ENCODE measurements around the gene CST11. TPM values are rescaled to one million over a fixed set of nuclear protein-coding genes. Genes with fewer than 3 reads are reported as not detected.
"Not testable (repeated sequence)": the region's sequence is repeated elsewhere in the genome, so short reads cannot be mapped to it uniquely, and the experiment has no call there.

CST11 gene
- total RNA-seq, 1 experiment from 2014 or later: not detected

GRCh38 chr20:23476015-23476754, 23.5 kb upstream of the CST11 start:
- no peak for DNase-seq (ENCODE audit: unreplicated experiment)
- Mint-ChIP-seq H3K4me3 (ENCODE audit: unreplicated experiment) (no peak overlapping the region), H3K27me3 (ENCODE audit: insufficient read depth, unreplicated experiment) (no peaks in the 10 kb centered on the region), H3K27ac (ENCODE audit: low read depth, unreplicated experiment) (no peak overlapping the region), H3K9me3 (ENCODE audit: unreplicated experiment) (no peaks in the 10 kb centered on the region), H3K36me3 (ENCODE audit: insufficient read depth, unreplicated experiment) (no peaks in the 10 kb centered on the region), H3K4me1 (ENCODE audit: insufficient read depth, unreplicated experiment) (no peaks in the 10 kb centered on the region)
- ChIA-PET CTCF (interaction anchor here (0.7 kb wide), 1 partner anchor 29 kb away, joined by 3 read pairs; no protein-coding TSS in a partner anchor), POLR2A (no interaction called here)
- intact Hi-C loops (cut with micrococcal nuclease): no loop called here
- no TSS peak for BruUV-seq (replicated peaks)
- no peak for TF ChIP-seq CTCF (IDR thresholded peaks at IDR 0.05; ENCODE audit: unreplicated experiment)

GRCh38 chr20:23475395-23475794, 22.7 kb upstream of the CST11 start:
- CTCF ChIA-PET: interaction anchor here (0.7 kb wide), 1 partner anchor 29 kb away, joined by 3 read pairs; no protein-coding TSS in a partner anchor
- no peak overlapping the region for H3K4me3 Mint-ChIP-seq (ENCODE audit: unreplicated experiment)
- no peak for DNase-seq (ENCODE audit: unreplicated experiment)
- intact Hi-C loops (cut with micrococcal nuclease): no loop called here
- H3K36me3 Mint-ChIP-seq (ENCODE audit: insufficient read depth, unreplicated experiment): no peaks in the 10 kb centered on the region
- BruUV-seq (replicated peaks): no TSS peak
- no peak overlapping the region for H3K27ac Mint-ChIP-seq (ENCODE audit: low read depth, unreplicated experiment)
- H3K9me3 Mint-ChIP-seq (ENCODE audit: unreplicated experiment): no peaks in the 10 kb centered on the region
- H3K27me3 Mint-ChIP-seq (ENCODE audit: insufficient read depth, unreplicated experiment): no peaks in the 10 kb centered on the region
- no peaks in the 10 kb centered on the region for H3K4me1 Mint-ChIP-seq (ENCODE audit: insufficient read depth, unreplicated experiment)
- no peak for TF ChIP-seq CTCF (IDR thresholded peaks at IDR 0.05; ENCODE audit: unreplicated experiment)
- POLR2A ChIA-PET: no interaction called here

- intact Hi-C loops (cut with micrococcal nuclease); H3K36me3 Mint-ChIP-seq (ENCODE audit: insufficient read depth, unreplicated experiment); DNase-seq (ENCODE audit: unreplicated experiment); H3K4me3 Mint-ChIP-seq (ENCODE audit: unreplicated experiment); POLR2A ChIA-PET; H3K9me3 Mint-ChIP-seq (ENCODE audit: unreplicated experiment); H3K27ac Mint-ChIP-seq (ENCODE audit: low read depth, unreplicated experiment); H3K4me1 Mint-ChIP-seq (ENCODE audit: insufficient read depth, unreplicated experiment); H3K27me3 Mint-ChIP-seq (ENCODE audit: insufficient read depth, unreplicated experiment); BruUV-seq (replicated peaks): not testable (repeated sequence)
- CTCF ChIA-PET: interaction anchor here (1.2 to 3.0 kb wide), 2 partner anchors 31 to 154 kb away, joined by 3 to 10 read pairs; no protein-coding TSS in a partner anchor
Measured at GRCh38 chr20:23473293-23473692, 20.6 kb upstream of the CST11 start.

GRCh38 chr20:23472306-23472705, 19.6 kb upstream of the CST11 start:
- POLR2A ChIA-PET; H3K4me1 Mint-ChIP-seq (ENCODE audit: insufficient read depth, unreplicated experiment); H3K27ac Mint-ChIP-seq (ENCODE audit: low read depth, unreplicated experiment); H3K9me3 Mint-ChIP-seq (ENCODE audit: unreplicated experiment); BruUV-seq (replicated peaks); intact Hi-C loops (cut with micrococcal nuclease); H3K4me3 Mint-ChIP-seq (ENCODE audit: unreplicated experiment); H3K36me3 Mint-ChIP-seq (ENCODE audit: insufficient read depth, unreplicated experiment); H3K27me3 Mint-ChIP-seq (ENCODE audit: insufficient read depth, unreplicated experiment); DNase-seq (ENCODE audit: unreplicated experiment): not testable (repeated sequence)
- CTCF ChIA-PET: interaction anchor here (1.2 to 3.0 kb wide), 2 partner anchors 30 to 155 kb away, joined by 3 to 10 read pairs; no protein-coding TSS in a partner anchor

GRCh38 chr20:23466961-23467360, 14.3 kb upstream of the CST11 start:
- H3K27ac Mint-ChIP-seq (ENCODE audit: low read depth, unreplicated experiment); POLR2A ChIA-PET; DNase-seq (ENCODE audit: unreplicated experiment); H3K4me1 Mint-ChIP-seq (ENCODE audit: insufficient read depth, unreplicated experiment); H3K36me3 Mint-ChIP-seq (ENCODE audit: insufficient read depth, unreplicated experiment); H3K9me3 Mint-ChIP-seq (ENCODE audit: unreplicated experiment); intact Hi-C loops (cut with micrococcal nuclease); H3K27me3 Mint-ChIP-seq (ENCODE audit: insufficient read depth, unreplicated experiment); BruUV-seq (replicated peaks); H3K4me3 Mint-ChIP-seq (ENCODE audit: unreplicated experiment): not testable (repeated sequence)
- CTCF ChIA-PET: interaction anchor here (1.3 to 2.8 kb wide), 2 partner anchors 25 to 27 kb away, joined by 3 to 13 read pairs; no protein-coding TSS in a partner anchor
